Measurements from ENCODE around the gene LBHD2. TPM values are rescaled to one million over a fixed set of nuclear protein-coding genes. Genes with fewer than 3 reads are reported as not detected.

The LBHD2 gene
- total RNA-seq, 1 experiment from 2014 or later: not detected

DNA sequence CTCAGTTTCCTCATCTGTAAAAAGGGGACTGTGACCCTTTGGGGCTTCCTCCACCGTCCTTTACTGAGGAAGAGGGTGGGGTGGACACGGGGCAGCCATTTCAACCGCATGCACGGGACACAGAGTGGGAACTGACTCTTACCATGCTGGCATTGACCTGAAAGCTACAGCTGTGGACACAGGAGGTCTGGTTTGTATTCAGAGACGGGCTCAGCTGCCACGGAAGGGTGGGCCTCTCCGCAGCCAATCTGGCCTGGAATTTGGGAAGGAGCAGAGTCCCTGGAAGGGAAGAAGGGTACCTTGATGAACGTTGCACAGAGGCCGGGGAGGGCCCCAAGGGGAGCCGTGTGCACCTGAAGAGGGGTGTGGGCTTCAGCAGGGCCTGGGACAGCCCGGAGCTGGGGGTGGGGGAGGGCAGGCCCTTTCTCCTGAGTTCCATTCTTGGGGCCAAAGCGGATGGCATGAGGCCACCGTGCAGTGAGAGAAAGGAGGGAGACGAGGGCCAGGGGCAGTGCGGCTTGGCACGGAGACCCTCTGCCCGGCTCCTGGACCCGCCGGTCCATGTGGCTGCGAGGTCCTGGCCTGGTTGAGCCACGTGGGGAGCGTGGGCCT, 53.8 kb downstream of the LBHD2 start:
- Histone ChIP-seq H3K4me1 (ENCODE audit: control insufficient read depth in 1 of 2, insufficient read depth in 2 of 2, low read length in 2 of 2) (peaks cover 18 to 38% of the 10 kb centered on the region in 2 experiments), H3K9ac (ENCODE audit: low read length) (peak overlapping the region; percentile 35; the same call in 1 of the 2 replicates), H3K27ac (ENCODE audit: low read depth, low read length) (peak overlapping the region; percentile 67), H4K20me1 (ENCODE audit: insufficient read depth) (no peaks in the 10 kb centered on the region), H2AFZ (ENCODE audit: low read depth, low read length, poor library complexity, severe bottlenecking) (no peak overlapping the region), H3K36me3 (ENCODE audit: control insufficient read depth in 1 of 2, insufficient read depth in 2 of 2, low read length in 2 of 2) (peaks cover 7 to 12% of the 10 kb centered on the region in 2 experiments; a peak in 1 of 4 replicates), H3K4me2 (ENCODE audit: low read length) (peak overlapping the region; percentile 74), H3K79me2 (ENCODE audit: insufficient read depth, low read length) (no peaks in the 10 kb centered on the region), H3K4me3 (replicated peaks in 1 of 2; ENCODE audit: low read depth in 1 of 2, low read length in 2 of 2) (no peak overlapping the region), H3K27me3 (ENCODE audit: insufficient read depth, low read length) (no peaks in the 10 kb centered on the region), H3K9me3 (ENCODE audit: control insufficient read depth in 1 of 2, insufficient read depth in 1 of 2, low read depth in 1 of 2, low read length in 2 of 2) (no peaks in the 10 kb centered on the region), H3K9me2 (ENCODE audit: insufficient read depth) (no peaks in the 10 kb centered on the region)
- POLR2A ChIA-PET: no interaction called here
- ATAC-seq (no peak), DNase-seq (ENCODE audit: low read depth, low spot score) (no peak)
- intact Hi-C loops (cut with micrococcal nuclease): no loop called here
- RAD21 ChIA-PET (ENCODE audit: low non-redundant PET in 1 of 2, low total read pairs in 2 of 2, uncharacterized antibody in 2 of 2, unreplicated experiment in 2 of 2): interaction anchor here (0.6 to 1.9 kb wide), 2 partner anchors 32 to 33 kb away, joined by 4 to 6 read pairs; no protein-coding TSS in a partner anchor
- CTCF ChIA-PET: interaction anchor here (3.3 kb wide), 1 partner anchor 33 kb away, joined by 14 read pairs; no protein-coding TSS in a partner anchor
- no TSS peak for BruUV-seq (replicated peaks)
- TF ChIP-seq CBX3 (IDR thresholded peaks at IDR 0.05; ENCODE audit: low read depth): no peak
- no peak for TF ChIP-seq SP1 (IDR thresholded peaks at IDR 0.05; ENCODE audit: low read depth)
- TF ChIP-seq CEBPB (IDR thresholded peaks at IDR 0.05; ENCODE audit: low read depth): no peak
- TF ChIP-seq EZH2phosphoT487 (IDR thresholded peaks at IDR 0.05; ENCODE audit: borderline replicate concordance): no peak
- no peak for TF ChIP-seq POLR2A (IDR thresholded peaks at IDR 0.05; ENCODE audit: borderline replicate concordance, extremely low read depth, insufficient read depth, insufficient read length)

DNA sequence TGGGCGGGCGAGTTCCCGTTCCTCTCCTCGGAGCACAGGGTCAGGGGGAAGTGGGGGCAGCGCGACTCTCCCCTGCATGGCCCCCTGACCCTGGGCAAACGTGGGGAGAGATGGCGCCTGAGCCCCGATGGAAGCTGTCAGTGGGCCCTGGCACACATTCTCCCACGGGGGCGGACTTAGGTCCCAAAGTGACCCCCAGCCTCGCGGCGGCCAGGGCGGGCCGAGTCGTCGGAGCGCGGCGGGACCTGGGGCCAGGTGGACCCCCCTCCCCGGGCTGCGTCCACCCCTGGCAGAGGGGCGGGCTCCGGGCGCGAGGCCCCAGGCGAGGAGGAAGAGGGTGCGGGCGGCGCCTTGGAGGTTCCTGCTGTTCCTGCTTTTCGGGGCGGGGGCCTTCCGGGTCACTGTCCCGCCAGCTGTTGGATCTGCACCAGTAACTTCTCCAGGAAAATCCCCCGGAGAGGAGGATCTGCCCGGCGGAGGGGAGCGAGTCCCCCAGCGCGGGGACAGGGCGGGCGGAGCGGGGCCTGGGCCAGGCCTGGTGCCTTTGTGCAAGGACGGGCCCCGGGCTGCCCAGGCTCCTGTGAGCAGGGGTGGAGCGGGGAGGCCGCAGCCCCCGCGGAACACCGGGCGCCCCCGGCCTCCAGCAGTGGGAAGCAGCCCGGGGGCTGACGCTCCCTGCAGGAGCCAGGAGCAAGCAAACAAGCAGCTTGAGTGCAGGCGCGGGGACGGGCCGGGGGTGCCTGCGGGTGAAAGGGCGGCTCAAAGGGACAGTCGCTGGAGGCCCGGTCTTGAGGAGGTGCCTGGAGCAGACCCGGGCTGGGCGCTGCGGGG, 54.5 kb downstream of the LBHD2 start:
- H3K4me1 ChIP-seq (ENCODE audit: control insufficient read depth in 1 of 2, insufficient read depth in 2 of 2, low read length in 2 of 2): peaks cover 18 to 38% of the 10 kb centered on the region in 2 experiments
- BruUV-seq (replicated peaks): no TSS peak
- POLR2A ChIA-PET: no interaction called here
- TF ChIP-seq TCF7L2 (IDR thresholded peaks at IDR 0.05; ENCODE audit: borderline replicate concordance, extremely low read depth, insufficient read depth, insufficient read length) (no peak), SIN3A (IDR thresholded peaks at IDR 0.05; ENCODE audit: low read depth) (no peak), EGR1 (IDR thresholded peaks at IDR 0.05; ENCODE audit: low read depth) (no peak), POLR2AphosphoS5 (IDR thresholded peaks at IDR 0.05; ENCODE audit: low read depth, low read length) (no peak), ZFX (IDR thresholded peaks at IDR 0.05) (no peak), SRF (IDR thresholded peaks at IDR 0.05; ENCODE audit: low read depth) (no peak), ZNF274 (IDR thresholded peaks at IDR 0.05; ENCODE audit: low read depth, low read length) (no peak), EZH2 (IDR thresholded peaks at IDR 0.05) (no peak), YY1 (IDR thresholded peaks at IDR 0.05; ENCODE audit: extremely low read depth, insufficient replicate concordance, low read depth, low read length) (no peak)
- TF ChIP-seq, protein P1, sequence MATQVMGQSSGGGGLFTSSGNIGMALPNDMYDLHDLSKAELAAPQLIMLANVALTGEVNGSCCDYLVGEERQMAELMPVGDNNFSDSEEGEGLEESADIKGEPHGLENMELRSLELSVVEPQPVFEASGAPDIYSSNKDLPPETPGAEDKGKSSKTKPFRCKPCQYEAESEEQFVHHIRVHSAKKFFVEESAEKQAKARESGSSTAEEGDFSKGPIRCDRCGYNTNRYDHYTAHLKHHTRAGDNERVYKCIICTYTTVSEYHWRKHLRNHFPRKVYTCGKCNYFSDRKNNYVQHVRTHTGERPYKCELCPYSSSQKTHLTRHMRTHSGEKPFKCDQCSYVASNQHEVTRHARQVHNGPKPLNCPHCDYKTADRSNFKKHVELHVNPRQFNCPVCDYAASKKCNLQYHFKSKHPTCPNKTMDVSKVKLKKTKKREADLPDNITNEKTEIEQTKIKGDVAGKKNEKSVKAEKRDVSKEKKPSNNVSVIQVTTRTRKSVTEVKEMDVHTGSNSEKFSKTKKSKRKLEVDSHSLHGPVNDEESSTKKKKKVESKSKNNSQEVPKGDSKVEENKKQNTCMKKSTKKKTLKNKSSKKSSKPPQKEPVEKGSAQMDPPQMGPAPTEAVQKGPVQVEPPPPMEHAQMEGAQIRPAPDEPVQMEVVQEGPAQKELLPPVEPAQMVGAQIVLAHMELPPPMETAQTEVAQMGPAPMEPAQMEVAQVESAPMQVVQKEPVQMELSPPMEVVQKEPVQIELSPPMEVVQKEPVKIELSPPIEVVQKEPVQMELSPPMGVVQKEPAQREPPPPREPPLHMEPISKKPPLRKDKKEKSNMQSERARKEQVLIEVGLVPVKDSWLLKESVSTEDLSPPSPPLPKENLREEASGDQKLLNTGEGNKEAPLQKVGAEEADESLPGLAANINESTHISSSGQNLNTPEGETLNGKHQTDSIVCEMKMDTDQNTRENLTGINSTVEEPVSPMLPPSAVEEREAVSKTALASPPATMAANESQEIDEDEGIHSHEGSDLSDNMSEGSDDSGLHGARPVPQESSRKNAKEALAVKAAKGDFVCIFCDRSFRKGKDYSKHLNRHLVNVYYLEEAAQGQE (IDR thresholded peaks at IDR 0.05; ENCODE audit: low read depth): no peak
- TF ChIP-seq, protein P2, sequence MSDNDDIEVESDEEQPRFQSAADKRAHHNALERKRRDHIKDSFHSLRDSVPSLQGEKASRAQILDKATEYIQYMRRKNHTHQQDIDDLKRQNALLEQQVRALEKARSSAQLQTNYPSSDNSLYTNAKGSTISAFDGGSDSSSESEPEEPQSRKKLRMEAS (IDR thresholded peaks at IDR 0.05): no peak

More for the DNA sequence above, 54.5 kb downstream of the LBHD2 start:
- H3K4me3 ChIP-seq (replicated peaks in 1 of 2; ENCODE audit: low read depth in 1 of 2, low read length in 2 of 2): no peak overlapping the region
- no peak overlapping the region for H3K27ac ChIP-seq (ENCODE audit: low read depth, low read length)
- H3K9me2 ChIP-seq (ENCODE audit: insufficient read depth): no peaks in the 10 kb centered on the region
- no peaks in the 10 kb centered on the region for H3K9me3 ChIP-seq (ENCODE audit: control insufficient read depth in 1 of 2, insufficient read depth in 1 of 2, low read depth in 1 of 2, low read length in 2 of 2)
- ChIA-PET CTCF (no interaction called here), RAD21 (ENCODE audit: low non-redundant PET in 1 of 2, low total read pairs in 2 of 2, uncharacterized antibody in 2 of 2, unreplicated experiment in 2 of 2) (no interaction called here)
- ATAC-seq: no peak
- H3K36me3 ChIP-seq (ENCODE audit: control insufficient read depth in 1 of 2, insufficient read depth in 2 of 2, low read length in 2 of 2): peaks cover 4 to 6% of the 10 kb centered on the region in 2 experiments; a peak in 1 of 4 replicates
- H4K20me1 ChIP-seq (ENCODE audit: insufficient read depth): no peaks in the 10 kb centered on the region
- intact Hi-C loops (cut with micrococcal nuclease): no loop called here
- H2AFZ ChIP-seq (ENCODE audit: low read depth, low read length, poor library complexity, severe bottlenecking): no peak overlapping the region
- H3K27me3 ChIP-seq (ENCODE audit: insufficient read depth, low read length): no peaks in the 10 kb centered on the region
- H3K9ac ChIP-seq (ENCODE audit: low read length): no peak overlapping the region
- no peak for DNase-seq (ENCODE audit: low read depth, low spot score)
- no peaks in the 10 kb centered on the region for H3K79me2 ChIP-seq (ENCODE audit: insufficient read depth, low read length)
- H3K4me2 ChIP-seq (ENCODE audit: low read length): no peak overlapping the region
